Measurements from ENCODE around the gene SDE2.
"Not testable (repeated sequence)": the region's sequence is repeated elsewhere in the genome, so short reads cannot be mapped to it uniquely, and the experiment has no call there.

Gene SDE2

GRCh38 chr1:225999227-225999911 lies at the start of gene SDE2:
Gene SDE2, minus strand, starts transcription at chr1:225999343. Its CDS starts 31 bp downstream, at chr1:225999312.
- DNase-seq (ENCODE audit: low spot score), result peak; percentile 99

GRCh38 chr1:226048886-226049285 lies 49.7 kb upstream of the SDE2 start:
- no peak for DNase-seq (ENCODE audit: low spot score)

- no peak for DNase-seq (ENCODE audit: low spot score)
These were observed 48.4 kb upstream of the SDE2 start for GRCh38 chr1:226047495-226047894.

- no peak for DNase-seq (ENCODE audit: low spot score)
These were observed 47.1 kb upstream of the SDE2 start for GRCh38 chr1:226046240-226046639.

- no peak for DNase-seq (ENCODE audit: low spot score)
These were observed 45.5 kb upstream of the SDE2 start for GRCh38 chr1:226044514-226045101.

GRCh38 chr1:226041419-226041818 lies 42.3 kb upstream of the SDE2 start:
- no peak for DNase-seq (ENCODE audit: low spot score)

GRCh38 chr1:226038661-226039060 lies 39.5 kb upstream of the SDE2 start:
- DNase-seq (ENCODE audit: low spot score), result no peak

DNA sequence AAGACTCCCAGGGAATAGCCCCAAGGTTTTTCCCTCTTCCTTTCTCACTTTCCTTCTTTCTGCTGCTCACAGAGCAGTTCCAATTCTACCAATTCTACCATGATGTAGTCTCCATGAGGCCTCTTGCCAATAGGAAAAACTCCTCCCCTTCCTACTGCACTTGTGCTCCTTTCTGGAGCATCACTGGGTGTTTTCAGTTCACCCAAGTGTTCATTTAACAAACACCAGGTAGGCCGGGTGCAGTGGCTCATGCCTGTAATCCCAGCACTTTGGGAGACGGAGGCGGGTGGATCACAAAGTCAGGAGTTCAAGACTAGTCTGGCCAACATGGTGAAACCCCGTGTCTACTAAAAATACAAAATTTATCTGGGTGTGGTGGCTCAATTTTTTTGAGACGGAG lies 36.8 kb upstream of the SDE2 start:
- no peak for DNase-seq (ENCODE audit: low spot score)

- DNase-seq (ENCODE audit: low spot score), result peak; percentile 96
These were observed 35.3 kb upstream of the SDE2 start for GRCh38 chr1:226034482-226034881.

DNA sequence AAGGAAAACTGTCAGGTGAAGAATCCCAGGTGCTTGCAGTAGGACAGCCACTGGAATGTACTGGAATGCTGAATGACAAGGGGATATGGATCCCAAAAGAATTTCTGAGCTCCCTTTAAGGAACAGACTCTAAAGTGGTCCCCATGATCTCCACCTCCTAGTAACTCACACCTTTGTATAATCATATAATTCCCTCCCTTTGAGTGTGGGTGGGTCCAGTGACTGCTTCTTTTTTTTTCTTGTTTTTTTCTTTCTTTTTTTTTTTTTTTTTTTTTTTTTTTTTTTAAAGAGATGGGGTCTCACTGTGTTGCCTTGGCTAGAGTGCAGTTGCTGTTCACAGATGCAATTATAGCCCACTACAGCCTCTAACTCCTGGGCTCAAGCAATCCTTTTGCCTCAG lies 34.8 kb upstream of the SDE2 start:
- DNase-seq (ENCODE audit: low spot score), result no peak

GRCh38 chr1:226033582-226033981 lies 34.4 kb upstream of the SDE2 start:
- no peak for DNase-seq (ENCODE audit: low spot score)

GRCh38 chr1:226029568-226030225 lies 30.6 kb upstream of the SDE2 start:
- peak; percentile 88 for DNase-seq (ENCODE audit: low spot score)

DNA sequence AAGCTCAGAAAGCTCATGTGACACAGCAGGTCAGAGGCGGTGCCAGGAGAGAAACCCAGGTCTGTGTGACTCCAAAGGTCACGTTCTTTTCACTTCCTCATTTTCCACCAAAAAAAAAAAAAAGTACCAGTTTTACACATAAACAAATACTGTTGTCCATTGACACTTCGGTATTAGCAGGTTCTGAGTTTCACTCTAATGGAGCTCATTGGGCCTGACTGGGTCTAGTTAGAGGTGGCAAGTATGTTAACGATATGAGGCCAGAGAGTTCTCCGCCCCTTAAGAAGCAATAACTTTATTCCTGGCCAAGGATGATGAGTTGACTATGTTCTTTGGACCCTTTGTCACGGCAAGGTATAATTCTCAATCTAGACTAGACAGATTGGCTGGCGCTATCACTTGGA lies 30.0 kb upstream of the SDE2 start:
- DNase-seq (ENCODE audit: low spot score), result no peak

GRCh38 chr1:226027538-226028217 lies 28.5 kb upstream of the SDE2 start:
- DNase-seq (ENCODE audit: low spot score), result no peak

GRCh38 chr1:226026833-226027232 lies 27.7 kb upstream of the SDE2 start:
- DNase-seq (ENCODE audit: low spot score), result no peak

GRCh38 chr1:226023735-226024134 lies 24.6 kb upstream of the SDE2 start:
- DNase-seq (ENCODE audit: low spot score), result no peak

- no peak for DNase-seq (ENCODE audit: low spot score)
These were observed 22.7 kb upstream of the SDE2 start for GRCh38 chr1:226021801-226022200.

DNA sequence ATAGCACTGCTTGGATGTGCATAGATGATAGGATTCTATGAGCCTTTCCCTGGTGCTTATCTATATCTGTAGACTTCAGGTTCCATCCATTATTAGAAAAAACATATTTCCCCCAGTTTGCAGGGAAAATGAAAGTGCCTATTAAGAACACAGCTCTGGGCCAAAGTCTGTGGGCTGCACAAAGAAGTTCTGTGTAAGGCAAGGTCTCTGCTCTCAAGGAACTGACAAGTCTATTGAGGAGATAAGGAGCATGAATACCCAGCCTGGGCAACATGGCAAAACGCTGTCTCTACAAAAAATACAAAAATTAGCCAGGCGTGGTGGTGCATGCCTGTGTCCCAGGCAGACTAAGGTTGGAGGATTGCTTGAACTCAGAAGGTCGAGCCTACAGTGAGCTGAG lies 22.3 kb upstream of the SDE2 start:
- no peak for DNase-seq (ENCODE audit: low spot score)

DNA sequence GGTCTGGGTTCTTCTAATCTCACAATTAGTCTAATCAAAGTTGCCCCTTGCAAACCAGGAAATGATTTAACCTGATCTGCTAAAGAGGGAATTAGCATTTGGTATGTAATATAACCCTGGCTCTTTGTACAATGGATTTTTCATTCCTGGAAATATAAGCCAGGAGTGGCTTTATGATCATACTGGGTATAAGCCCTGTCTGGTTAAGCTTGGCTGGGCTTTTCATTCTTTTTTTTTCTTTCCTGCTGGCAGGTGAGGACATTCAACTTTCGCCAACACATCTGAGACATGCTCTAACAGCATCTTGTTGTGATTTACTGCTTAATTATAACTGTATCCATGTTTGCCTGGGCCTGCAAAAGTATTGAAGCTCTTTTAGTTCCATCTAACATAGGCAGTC lies 20.4 kb upstream of the SDE2 start:
- DNase-seq (ENCODE audit: low spot score), result no peak

DNA sequence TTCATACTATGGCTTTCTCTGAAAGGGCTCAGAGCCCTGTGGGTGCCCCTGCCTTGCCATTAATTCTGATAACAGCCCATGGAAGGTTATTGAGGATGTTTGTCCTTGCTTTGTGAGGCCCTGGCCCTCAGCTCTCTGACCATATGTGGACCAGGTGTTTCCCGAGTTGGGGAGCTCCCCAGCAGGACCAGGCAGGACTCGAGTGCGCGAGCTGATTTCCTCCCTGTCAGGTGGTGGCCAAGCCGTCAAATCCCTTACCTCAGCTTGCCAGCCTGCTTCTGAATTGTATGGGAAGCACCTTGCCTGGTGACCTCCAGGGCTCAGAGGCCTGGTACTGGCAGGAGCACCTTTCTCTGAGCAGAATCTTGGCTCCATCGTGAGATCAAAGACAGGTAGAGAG lies 17.9 kb upstream of the SDE2 start:
- DNase-seq (ENCODE audit: low spot score), result no peak

- no peak for DNase-seq (ENCODE audit: low spot score)
These were observed 10.5 kb upstream of the SDE2 start for GRCh38 chr1:226009650-226010044.

- not testable (repeated sequence) for DNase-seq (ENCODE audit: low spot score)
These were observed 8.2 kb upstream of the SDE2 start for GRCh38 chr1:226007126-226007892.
